GM23248 (cell line): ENCODE data around the gene PEAK3. TPM values are rescaled to one million over a fixed set of nuclear protein-coding genes. Genes with fewer than 3 reads are reported as not detected.

Source experiments
- DNase-seq: peaks from one replicate; pipeline ENCODE4 v3.0.0-alpha.2; 2015
- H2AFZ ChIP-seq: fragments of 200-600 bp; sonication (generic); 2 replicates; pipeline ENCODE4 v1.6.1; 2016; ENCODE audit warnings: antibody characterized with exemption
- H3F3A ChIP-seq: fragments of 200-600 bp; sonication (generic); 2 replicates; pipeline ENCODE4 v1.6.1; 2016; ENCODE audit warnings: mild to moderate bottlenecking, antibody characterized with exemption, mixed run types; ENCODE audit not compliant: insufficient read depth
- H3K27ac ChIP-seq: fragments of 200-600 bp; sonication (generic); 2 replicates; pipeline ENCODE4 v1.5.1; 2016; ENCODE audit warnings: mild to moderate bottlenecking
- H3K27me3 ChIP-seq: fragments of 200-600 bp; sonication (generic); replicated peaks from 2 replicates; pipeline ENCODE4 v1.6.1; 2016; ENCODE audit warnings: mild to moderate bottlenecking; ENCODE audit not compliant: insufficient read depth
- H3K36me3 ChIP-seq: fragments of 200-600 bp; sonication (generic); 2 replicates; pipeline ENCODE4 v1.6.1; 2016; ENCODE audit warnings: low read depth, mild to moderate bottlenecking
- H3K4me1 ChIP-seq: fragments of 200-600 bp; sonication (generic); 2 replicates; pipeline ENCODE4 v1.6.1; 2016; ENCODE audit warnings: mild to moderate bottlenecking; ENCODE audit not compliant: insufficient read depth
- H3K4me2 ChIP-seq: fragments of 200-600 bp; sonication (generic); one replicate; pipeline ENCODE4 v1.6.1; 2016; ENCODE audit warnings: mild to moderate bottlenecking; ENCODE audit not compliant: unreplicated experiment
- H3K4me3 ChIP-seq: fragments of 200-600 bp; sonication (generic); 2 replicates; pipeline ENCODE4 v1.5.1; 2016; ENCODE audit warnings: mild to moderate bottlenecking
- H3K79me2 ChIP-seq: fragments of 200-600 bp; sonication (generic); 2 replicates; pipeline ENCODE4 v1.6.1; 2016; ENCODE audit warnings: mild to moderate bottlenecking; ENCODE audit not compliant: insufficient read depth
- H3K9ac ChIP-seq: fragments of 200-600 bp; sonication (generic); 2 replicates; pipeline ENCODE4 v1.6.1; 2016; ENCODE audit warnings: mild to moderate bottlenecking
- H3K9me2 ChIP-seq: fragments of 200-600 bp; sonication (generic); 2 replicates; pipeline ENCODE4 v1.6.1; 2016; ENCODE audit warnings: mixed run types, mild to moderate bottlenecking, moderate library complexity; ENCODE audit not compliant: insufficient read depth
- H3K9me3 ChIP-seq: fragments of 200-600 bp; sonication (generic); one replicate; pipeline ENCODE4 v1.6.1; 2017; ENCODE audit warnings: low read depth
- H4K20me1 ChIP-seq: fragments of 200-600 bp; sonication (generic); 2 replicates; pipeline ENCODE4 v1.6.0; 2016; ENCODE audit not compliant: insufficient read depth
- EZH2 ChIP-seq: fragments of 200-600 bp; sonication (generic); IDR thresholded peaks from 2 replicates; pipeline ENCODE4 v1.6.1; 2018; ENCODE audit warnings: antibody characterized with exemption, mild to moderate bottlenecking; ENCODE audit not compliant: insufficient read depth, poor library complexity, severe bottlenecking
- EZH2phosphoT487 ChIP-seq: fragments of 200-600 bp; sonication (generic); IDR thresholded peaks from 2 replicates; pipeline ENCODE4 v1.6.1; 2018; ENCODE audit warnings: antibody characterized with exemption, moderate library complexity, mild to moderate bottlenecking, low read depth; ENCODE audit not compliant: insufficient read depth
- WGBS, 2 experiments: methylation state at CpG; one replicate each; pipeline ENCODE4 v1.1.6; 2015 to 2017; ENCODE audit warnings: low lambda C conversion rate in 2 of 2, low coverage in 1 of 2; ENCODE audit errors: missing lambda C conversion rate in 2 of 2; 5-methylcytosine and 5-hydroxymethylcytosine counted together
- in situ Hi-C: fragments of 300-500 bp; cut with MboI; formaldehyde crosslinking; loops from 2 replicates; pipeline ENCODE4 v1.15.0; 2020
- polyA plus RNA-seq: library from polyadenylated mRNA; unstranded; fragments of >200 nt; fragmentation: Nextera tagmentation; extraction: Ambion mirVana; gene quantifications from 2 replicates; pipeline ENCODE4 v1.2.1, GENCODE V29; 2016
- total RNA-seq: library from RNA; depleted of rRNA; stranded (reverse); fragments of >200 nt; shearing (Covaris generic); gene quantifications from 2 replicates; pipeline ENCODE4 v1.2.3, GENCODE V29; 2014

Gene PEAK3
- total and polyA plus RNA-seq, 2 experiments from 2014 or later = not detected

- Histone ChIP-seq H2AFZ (no peak overlapping the region), H3K9ac (no peak overlapping the region), H3K4me1 (peaks cover 19% of the 10 kb centered on the region), H3K9me3 (no peaks in the 10 kb centered on the region), H3F3A (peaks cover 9% of the 10 kb centered on the region; the same call in 1 of the 2 replicates), H3K9me2 (no peaks in the 10 kb centered on the region), H3K27me3 (no peaks in the 10 kb centered on the region), H3K79me2 (peaks cover 79% of the 10 kb centered on the region), H3K27ac (no peak overlapping the region), H3K4me3 (no peak overlapping the region), H3K4me2 (no peak overlapping the region), H3K36me3 (peaks cover 20% of the 10 kb centered on the region; the same call in 1 of the 2 replicates), H4K20me1 (0 out of 2 replicates have a peak, but pooled peaks cover 6% of the 10 kb centered on the region)
- in situ Hi-C loops = no loop called here
- DNase-seq = no peak
- 73 to 75% methylated on average over 29 to 32 of the region's 32 CpGs for WGBS, 2 experiments
- TF ChIP-seq EZH2 = no peak
- no peak for TF ChIP-seq EZH2phosphoT487
Observed at GRCh38 chr19:2243274-2244124, 38.5 kb downstream of the PEAK3 start.

GRCh38 chr19:2242816-2243215 lies 39.2 kb downstream of the PEAK3 start:
- in situ Hi-C loops = no loop called here
- peaks cover 86% of the 10 kb centered on the region for H3K79me2 ChIP-seq
- H3K27ac ChIP-seq = no peak overlapping the region
- no peak for TF ChIP-seq EZH2
- TF ChIP-seq EZH2phosphoT487 = no peak
- no peak for DNase-seq
- H3K27me3 ChIP-seq = no peaks in the 10 kb centered on the region
- H3K4me2 ChIP-seq = no peak overlapping the region
- H3K9me2 ChIP-seq = no peaks in the 10 kb centered on the region
- H3K9ac ChIP-seq = no peak overlapping the region
- peaks cover 26% of the 10 kb centered on the region for H3K4me1 ChIP-seq
- 83 to 92% methylated on average over 8 of the region's 8 CpGs for WGBS, 2 experiments
- no peak overlapping the region for H2AFZ ChIP-seq
- H3K4me3 ChIP-seq = no peak overlapping the region
- peaks cover 16% of the 10 kb centered on the region; the same call in 1 of the 2 replicates for H3F3A ChIP-seq
- H3K9me3 ChIP-seq = no peaks in the 10 kb centered on the region
- H3K36me3 ChIP-seq = peaks cover 20% of the 10 kb centered on the region; the same call in 1 of the 2 replicates
- peaks cover 10% of the 10 kb centered on the region; the same call in 1 of the 2 replicates for H4K20me1 ChIP-seq

- H3K9ac ChIP-seq = no peak overlapping the region
- in situ Hi-C loops = no loop called here
- peaks cover 10% of the 10 kb centered on the region; the same call in 1 of the 2 replicates for H4K20me1 ChIP-seq
- WGBS, 2 experiments = 86 to 87% methylated on average over 12 of the region's 12 CpGs
- peaks cover 93% of the 10 kb centered on the region for H3K79me2 ChIP-seq
- no peak for DNase-seq
- H3K36me3 ChIP-seq = peaks cover 18% of the 10 kb centered on the region; the same call in 1 of the 2 replicates
- H3K4me2 ChIP-seq = no peak overlapping the region
- no peak overlapping the region for H3K4me3 ChIP-seq
- H3K9me3 ChIP-seq = no peaks in the 10 kb centered on the region
- TF ChIP-seq EZH2phosphoT487 = no peak
- TF ChIP-seq EZH2 = no peak
- H3K27ac ChIP-seq = no peak overlapping the region
- H2AFZ ChIP-seq = no peak overlapping the region
- peaks cover 17% of the 10 kb centered on the region; the same call in 1 of the 2 replicates for H3F3A ChIP-seq
- H3K27me3 ChIP-seq = no peaks in the 10 kb centered on the region
- H3K4me1 ChIP-seq = peaks cover 31% of the 10 kb centered on the region
- no peaks in the 10 kb centered on the region for H3K9me2 ChIP-seq
Observed at GRCh38 chr19:2242092-2242537, 39.9 kb downstream of the PEAK3 start.

- WGBS, 2 experiments = 52% methylated on average over 41 of the region's 41 CpGs
- Histone ChIP-seq H3K4me2 (peak overlapping the region; percentile 75), H4K20me1 (peaks cover 10% of the 10 kb centered on the region; the same call in 1 of the 2 replicates), H3K9me3 (no peaks in the 10 kb centered on the region), H3K27me3 (no peaks in the 10 kb centered on the region), H3F3A (peaks cover 17% of the 10 kb centered on the region; the same call in 1 of the 2 replicates), H3K9me2 (no peaks in the 10 kb centered on the region), H3K27ac (peak overlapping the region; percentile 24), H3K4me1 (peaks cover 31% of the 10 kb centered on the region), H3K36me3 (peaks cover 15% of the 10 kb centered on the region; the same call in 1 of the 2 replicates), H3K4me3 (peak overlapping the region; percentile 83), H3K79me2 (peaks cover 92% of the 10 kb centered on the region), H2AFZ (no peak overlapping the region), H3K9ac (peak overlapping the region; percentile 92)
- TF ChIP-seq EZH2 (no peak), EZH2phosphoT487 (no peak)
- DNase-seq = peak; percentile 59
- in situ Hi-C loops = no loop called here
Observed at GRCh38 chr19:2240881-2241760, 40.9 kb downstream of the PEAK3 start.
